ENCODE measurements around the gene TMEM151B. TPM values are rescaled to one million over a fixed set of nuclear protein-coding genes. Genes with fewer than 3 reads are reported as not detected.

The TMEM151B gene
- total and polyA plus RNA-seq, 10 of the 15 experiments (the other 5 are each of a cell fraction or from before 2014, with no cell fraction given) = 0.01 to 0.19 (median 0.05) TPM; not detected in 6

DNA sequence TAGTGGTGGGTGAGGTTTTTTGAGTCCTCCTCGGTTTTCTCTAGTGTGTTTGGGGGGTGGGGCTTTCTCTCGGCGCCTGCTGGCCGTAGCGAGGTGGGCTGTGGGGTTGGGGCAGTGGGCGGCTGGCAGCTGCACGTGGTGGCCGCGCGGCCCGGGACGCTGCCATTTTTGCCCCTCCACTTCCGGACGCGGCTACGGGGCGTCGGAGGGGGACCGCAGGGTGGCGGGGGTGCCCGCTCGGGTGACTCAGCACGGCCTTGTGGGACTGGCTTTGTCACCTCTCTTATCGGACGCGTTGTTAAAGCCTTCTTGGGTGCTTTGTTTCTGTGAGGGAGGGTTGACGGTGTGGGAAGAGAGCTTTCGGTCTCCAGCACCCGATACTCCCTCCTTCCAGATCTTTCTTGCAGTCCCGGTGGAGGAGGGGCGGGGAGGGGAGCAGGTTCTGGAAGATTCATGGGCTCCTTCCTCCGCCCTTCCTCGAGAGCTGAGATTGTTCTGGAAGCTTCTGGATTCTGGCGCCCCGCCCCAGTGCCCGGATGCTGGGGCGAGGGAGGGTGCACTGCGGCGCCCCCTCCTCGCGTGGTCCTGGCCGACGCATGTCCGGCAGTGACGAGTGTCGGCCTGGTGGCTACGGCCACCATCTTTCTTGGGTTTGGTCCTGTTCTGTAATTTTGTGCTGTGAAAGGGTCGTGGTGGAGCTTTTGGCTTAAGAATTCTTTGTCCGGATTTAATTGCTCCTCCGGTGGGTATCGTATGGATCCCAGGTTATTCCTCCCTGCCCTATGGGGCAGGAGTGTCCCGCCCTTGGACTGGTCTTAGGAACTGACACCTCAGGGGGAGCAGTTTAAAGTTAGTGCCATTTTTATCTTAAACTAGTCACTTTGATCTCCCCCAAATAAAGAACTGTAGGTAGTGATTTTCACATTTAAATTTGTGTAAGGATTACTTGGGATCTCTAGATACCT lies 22.6 kb upstream of the TMEM151B start (continued):
- TF ChIP-seq TBL1XR1 (IDR thresholded peaks at IDR 0.05; ENCODE audit: low read depth, low read length) (no peak; the same call in 1 of the 2 replicates), PAX5 (IDR thresholded peaks at IDR 0.05; ENCODE audit: borderline replicate concordance, low read depth, low read length) (no peak), EZH2 (IDR thresholded peaks at IDR 0.05; ENCODE audit: borderline replicate concordance, control insufficient read depth, low read depth, low read length) (no peak), ZSCAN29 (IDR thresholded peaks at IDR 0.05) (no peak), SUPT20H (IDR thresholded peaks at IDR 0.05; ENCODE audit: borderline replicate concordance, control insufficient read depth, low read depth, low read length) (no peak), RFX5 (IDR thresholded peaks at IDR 0.05; ENCODE audit: low read depth, low read length) (no peak), JUND (IDR thresholded peaks at IDR 0.05; ENCODE audit: low read depth, low read length) (no peak), YY1 (IDR thresholded peaks at IDR 0.05; ENCODE audit: low read depth, low read length) (peak; percentile 94), SMC3 (IDR thresholded peaks at IDR 0.05; ENCODE audit: borderline replicate concordance, low read length) (no peak), SMAD1 (IDR thresholded peaks at IDR 0.05; ENCODE audit: low read depth, partially characterized antibody) (no peak), IRF4 (IDR thresholded peaks at IDR 0.05; ENCODE audit: low read depth, low read length) (no peak), CHD1 (IDR thresholded peaks at IDR 0.05; ENCODE audit: low read depth, low read length) (no peak; the same call in 1 of the 2 replicates), ATF7 (IDR thresholded peaks at IDR 0.05; ENCODE audit: low read depth) (no peak), KLF5 (IDR thresholded peaks at IDR 0.05; ENCODE audit: partially characterized antibody) (no peak), FOXK2 (IDR thresholded peaks at IDR 0.05) (no peak), EGR1 (IDR thresholded peaks at IDR 0.05; ENCODE audit: borderline replicate concordance in 1 of 2, low read depth in 2 of 2, low read length in 2 of 2) (peak in 1 of 2 experiments; percentile 54; a peak in 1 of 3 replicates), CEBPB (IDR thresholded peaks at IDR 0.05; ENCODE audit: borderline replicate concordance in 1 of 2, low read depth in 2 of 2, low read length in 2 of 2) (no peak), MYB (IDR thresholded peaks at IDR 0.05; ENCODE audit: borderline replicate concordance, low read depth, low read length) (no peak)
- TF ChIP-seq, protein P1, sequence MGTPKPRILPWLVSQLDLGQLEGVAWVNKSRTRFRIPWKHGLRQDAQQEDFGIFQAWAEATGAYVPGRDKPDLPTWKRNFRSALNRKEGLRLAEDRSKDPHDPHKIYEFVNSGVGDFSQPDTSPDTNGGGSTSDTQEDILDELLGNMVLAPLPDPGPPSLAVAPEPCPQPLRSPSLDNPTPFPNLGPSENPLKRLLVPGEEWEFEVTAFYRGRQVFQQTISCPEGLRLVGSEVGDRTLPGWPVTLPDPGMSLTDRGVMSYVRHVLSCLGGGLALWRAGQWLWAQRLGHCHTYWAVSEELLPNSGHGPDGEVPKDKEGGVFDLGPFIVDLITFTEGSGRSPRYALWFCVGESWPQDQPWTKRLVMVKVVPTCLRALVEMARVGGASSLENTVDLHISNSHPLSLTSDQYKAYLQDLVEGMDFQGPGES (IDR thresholded peaks at IDR 0.05) = no peak
- TF ChIP-seq, protein P2, sequence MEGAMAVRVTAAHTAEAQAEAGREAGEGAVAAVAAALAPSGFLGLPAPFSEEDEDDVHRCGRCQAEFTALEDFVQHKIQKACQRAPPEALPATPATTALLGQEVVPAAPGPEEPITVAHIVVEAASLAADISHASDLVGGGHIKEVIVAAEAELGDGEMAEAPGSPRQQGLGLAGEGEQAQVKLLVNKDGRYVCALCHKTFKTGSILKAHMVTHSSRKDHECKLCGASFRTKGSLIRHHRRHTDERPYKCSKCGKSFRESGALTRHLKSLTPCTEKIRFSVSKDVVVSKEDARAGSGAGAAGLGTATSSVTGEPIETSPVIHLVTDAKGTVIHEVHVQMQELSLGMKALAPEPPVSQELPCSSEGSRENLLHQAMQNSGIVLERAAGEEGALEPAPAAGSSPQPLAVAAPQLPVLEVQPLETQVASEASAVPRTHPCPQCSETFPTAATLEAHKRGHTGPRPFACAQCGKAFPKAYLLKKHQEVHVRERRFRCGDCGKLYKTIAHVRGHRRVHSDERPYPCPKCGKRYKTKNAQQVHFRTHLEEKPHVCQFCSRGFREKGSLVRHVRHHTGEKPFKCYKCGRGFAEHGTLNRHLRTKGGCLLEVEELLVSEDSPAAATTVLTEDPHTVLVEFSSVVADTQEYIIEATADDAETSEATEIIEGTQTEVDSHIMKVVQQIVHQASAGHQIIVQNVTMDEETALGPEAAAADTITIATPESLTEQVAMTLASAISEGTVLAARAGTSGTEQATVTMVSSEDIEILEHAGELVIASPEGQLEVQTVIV (IDR thresholded peaks at IDR 0.05; ENCODE audit: borderline replicate concordance, partially characterized antibody) = no peak
- TF ChIP-seq, protein P3, sequence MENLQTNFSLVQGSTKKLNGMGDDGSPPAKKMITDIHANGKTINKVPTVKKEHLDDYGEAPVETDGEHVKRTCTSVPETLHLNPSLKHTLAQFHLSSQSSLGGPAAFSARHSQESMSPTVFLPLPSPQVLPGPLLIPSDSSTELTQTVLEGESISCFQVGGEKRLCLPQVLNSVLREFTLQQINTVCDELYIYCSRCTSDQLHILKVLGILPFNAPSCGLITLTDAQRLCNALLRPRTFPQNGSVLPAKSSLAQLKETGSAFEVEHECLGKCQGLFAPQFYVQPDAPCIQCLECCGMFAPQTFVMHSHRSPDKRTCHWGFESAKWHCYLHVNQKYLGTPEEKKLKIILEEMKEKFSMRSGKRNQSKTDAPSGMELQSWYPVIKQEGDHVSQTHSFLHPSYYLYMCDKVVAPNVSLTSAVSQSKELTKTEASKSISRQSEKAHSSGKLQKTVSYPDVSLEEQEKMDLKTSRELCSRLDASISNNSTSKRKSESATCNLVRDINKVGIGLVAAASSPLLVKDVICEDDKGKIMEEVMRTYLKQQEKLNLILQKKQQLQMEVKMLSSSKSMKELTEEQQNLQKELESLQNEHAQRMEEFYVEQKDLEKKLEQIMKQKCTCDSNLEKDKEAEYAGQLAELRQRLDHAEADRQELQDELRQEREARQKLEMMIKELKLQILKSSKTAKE (IDR thresholded peaks at IDR 0.05; ENCODE audit: low read depth, poor library complexity, severe bottlenecking) = no peak
- TF ChIP-seq, protein P4, sequence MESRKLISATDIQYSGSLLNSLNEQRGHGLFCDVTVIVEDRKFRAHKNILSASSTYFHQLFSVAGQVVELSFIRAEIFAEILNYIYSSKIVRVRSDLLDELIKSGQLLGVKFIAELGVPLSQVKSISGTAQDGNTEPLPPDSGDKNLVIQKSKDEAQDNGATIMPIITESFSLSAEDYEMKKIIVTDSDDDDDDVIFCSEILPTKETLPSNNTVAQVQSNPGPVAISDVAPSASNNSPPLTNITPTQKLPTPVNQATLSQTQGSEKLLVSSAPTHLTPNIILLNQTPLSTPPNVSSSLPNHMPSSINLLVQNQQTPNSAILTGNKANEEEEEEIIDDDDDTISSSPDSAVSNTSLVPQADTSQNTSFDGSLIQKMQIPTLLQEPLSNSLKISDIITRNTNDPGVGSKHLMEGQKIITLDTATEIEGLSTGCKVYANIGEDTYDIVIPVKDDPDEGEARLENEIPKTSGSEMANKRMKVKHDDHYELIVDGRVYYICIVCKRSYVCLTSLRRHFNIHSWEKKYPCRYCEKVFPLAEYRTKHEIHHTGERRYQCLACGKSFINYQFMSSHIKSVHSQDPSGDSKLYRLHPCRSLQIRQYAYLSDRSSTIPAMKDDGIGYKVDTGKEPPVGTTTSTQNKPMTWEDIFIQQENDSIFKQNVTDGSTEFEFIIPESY (IDR thresholded peaks at IDR 0.05) = no peak

Measured in GM12878 (cell line).